ENCODE measurements around the gene KIAA1755. TPM values are rescaled to one million over a fixed set of nuclear protein-coding genes. Genes with fewer than 3 reads are reported as not detected.

KIAA1755 gene
- total RNA-seq, 1 experiment from 2014 or later: 0.17 TPM

- Histone ChIP-seq H2AK5ac (ENCODE audit: insufficient read length, low read length) (no peak overlapping the region), H3K23ac (ENCODE audit: insufficient read length, low read depth, low read length) (no peak overlapping the region), H3K56ac (ENCODE audit: insufficient read length, low read depth, low read length) (no peak overlapping the region), H2AFZ (ENCODE audit: low read length) (no peak overlapping the region), H2BK15ac (ENCODE audit: low read depth, low read length) (no peak overlapping the region), H3K23me2 (ENCODE audit: insufficient read length, low read depth, low read length, poor library complexity, severe bottlenecking) (no peaks in the 10 kb centered on the region), H4K91ac (ENCODE audit: insufficient read length, low read depth, low read length) (no peak overlapping the region), H2BK20ac (ENCODE audit: low read depth, low read length, poor library complexity, severe bottlenecking) (no peak overlapping the region), H3K9ac (ENCODE audit: extremely low read depth, insufficient read length, low read length) (no peak overlapping the region), H3K27ac (ENCODE audit: insufficient read length, low read depth, low read length) (no peak overlapping the region), H3T11ph (ENCODE audit: low read length) (no peak overlapping the region), H2BK5ac (ENCODE audit: insufficient read length, low read length) (no peak overlapping the region), H3K18ac (ENCODE audit: insufficient read length, low read depth, low read length) (no peak overlapping the region), H3K79me1 (ENCODE audit: insufficient read depth, low read depth, low read length, poor library complexity, severe bottlenecking) (no peaks in the 10 kb centered on the region), H4K5ac (ENCODE audit: insufficient read length, low read depth, low read length) (no peak overlapping the region), H4K8ac (replicated peaks; ENCODE audit: insufficient read length, low read depth, low read length) (no peak overlapping the region), H3K27me3 (ENCODE audit: insufficient read depth, low read length) (no peaks in the 10 kb centered on the region; the same call in 1 of the 2 replicates), H3K79me2 (ENCODE audit: insufficient read depth, low read length) (no peaks in the 10 kb centered on the region), H3K4me2 (ENCODE audit: insufficient read depth, insufficient read length, low read length) (no peak overlapping the region), H4K20me1 (ENCODE audit: control insufficient read depth, insufficient read depth, insufficient read length) (no peaks in the 10 kb centered on the region), H3K4ac (ENCODE audit: low read depth, low read length) (no peak overlapping the region), H2BK120ac (ENCODE audit: low read depth, low read length, poor library complexity, severe bottlenecking) (no peak overlapping the region), H3K4me1 (ENCODE audit: insufficient read depth, low read length) (no peaks in the 10 kb centered on the region), H3K14ac (ENCODE audit: insufficient read depth, low read length) (no peak overlapping the region), H2BK12ac (ENCODE audit: insufficient read length, low read depth, low read length) (no peak overlapping the region), H3K9me3 (ENCODE audit: control insufficient read depth, low read depth, low read length) (peaks cover 9% of the 10 kb centered on the region)
- H3K36me3 Mint-ChIP-seq (ENCODE audit: insufficient read depth in 1 of 3, low read depth in 3 of 3): peaks cover 2 to 19% (median 9%) of the 10 kb centered on the region in 3 experiments; a peak in 6 of 7 replicates
- H3K27me3 Mint-ChIP-seq (ENCODE audit: low read depth): peaks cover 29% of the 10 kb centered on the region
- no CpG with 5 or more reads among the region's 2 CpGs for WGBS (ENCODE audit: extremely low coverage, insufficient read length, low lambda C conversion rate)
- H3K9me3 Mint-ChIP-seq: peaks cover 38 to 40% of the 10 kb centered on the region in 2 experiments
- no peak for DNase-seq
- H3K27ac Mint-ChIP-seq: no peak overlapping the region
- peaks cover 0 to 9% of the 10 kb centered on the region in 2 experiments; a peak in 3 of 4 replicates for H3K4me1 Mint-ChIP-seq
- TF ChIP-seq, protein P1, sequence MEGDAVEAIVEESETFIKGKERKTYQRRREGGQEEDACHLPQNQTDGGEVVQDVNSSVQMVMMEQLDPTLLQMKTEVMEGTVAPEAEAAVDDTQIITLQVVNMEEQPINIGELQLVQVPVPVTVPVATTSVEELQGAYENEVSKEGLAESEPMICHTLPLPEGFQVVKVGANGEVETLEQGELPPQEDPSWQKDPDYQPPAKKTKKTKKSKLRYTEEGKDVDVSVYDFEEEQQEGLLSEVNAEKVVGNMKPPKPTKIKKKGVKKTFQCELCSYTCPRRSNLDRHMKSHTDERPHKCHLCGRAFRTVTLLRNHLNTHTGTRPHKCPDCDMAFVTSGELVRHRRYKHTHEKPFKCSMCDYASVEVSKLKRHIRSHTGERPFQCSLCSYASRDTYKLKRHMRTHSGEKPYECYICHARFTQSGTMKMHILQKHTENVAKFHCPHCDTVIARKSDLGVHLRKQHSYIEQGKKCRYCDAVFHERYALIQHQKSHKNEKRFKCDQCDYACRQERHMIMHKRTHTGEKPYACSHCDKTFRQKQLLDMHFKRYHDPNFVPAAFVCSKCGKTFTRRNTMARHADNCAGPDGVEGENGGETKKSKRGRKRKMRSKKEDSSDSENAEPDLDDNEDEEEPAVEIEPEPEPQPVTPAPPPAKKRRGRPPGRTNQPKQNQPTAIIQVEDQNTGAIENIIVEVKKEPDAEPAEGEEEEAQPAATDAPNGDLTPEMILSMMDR (conservative IDR thresholded peaks at IDR 0.05): no peak
- H3K4me3 Mint-ChIP-seq: no peak overlapping the region
These were observed 16.9 kb downstream of the KIAA1755 start for GRCh38 chr20:38243709-38244020.

Data from H9 (cell line).